ENCODE measurements around the gene WBP2NL.

The WBP2NL gene

GRCh38 chr22:42022162-42022847, 23.7 kb downstream of the WBP2NL start:
- H3K4me3 ChIP-seq (ENCODE audit: low read length): no peak overlapping the region
- H3K9me3 ChIP-seq (ENCODE audit: low read length): no peaks in the 10 kb centered on the region
- H3K36me3 ChIP-seq (ENCODE audit: insufficient read depth, low read length): no peaks in the 10 kb centered on the region
- H3K27me3 ChIP-seq (ENCODE audit: insufficient read depth, low read length): peaks cover under 1% of the 10 kb centered on the region
- H3K4me1 ChIP-seq (ENCODE audit: insufficient read depth, low read length): no peaks in the 10 kb centered on the region
- no peak overlapping the region for H2AFZ ChIP-seq (ENCODE audit: low read depth, low read length)

GRCh38 chr22:42025421-42025820, 26.8 kb downstream of the WBP2NL start:
- Histone ChIP-seq H3K27me3 (ENCODE audit: insufficient read depth, low read length) (no peaks in the 10 kb centered on the region), H3K9me3 (ENCODE audit: low read length) (no peaks in the 10 kb centered on the region), H3K4me1 (ENCODE audit: insufficient read depth, low read length) (no peaks in the 10 kb centered on the region), H3K36me3 (ENCODE audit: insufficient read depth, low read length) (no peaks in the 10 kb centered on the region), H2AFZ (ENCODE audit: low read depth, low read length) (no peak overlapping the region), H3K4me3 (ENCODE audit: low read length) (no peak overlapping the region)

DNA sequence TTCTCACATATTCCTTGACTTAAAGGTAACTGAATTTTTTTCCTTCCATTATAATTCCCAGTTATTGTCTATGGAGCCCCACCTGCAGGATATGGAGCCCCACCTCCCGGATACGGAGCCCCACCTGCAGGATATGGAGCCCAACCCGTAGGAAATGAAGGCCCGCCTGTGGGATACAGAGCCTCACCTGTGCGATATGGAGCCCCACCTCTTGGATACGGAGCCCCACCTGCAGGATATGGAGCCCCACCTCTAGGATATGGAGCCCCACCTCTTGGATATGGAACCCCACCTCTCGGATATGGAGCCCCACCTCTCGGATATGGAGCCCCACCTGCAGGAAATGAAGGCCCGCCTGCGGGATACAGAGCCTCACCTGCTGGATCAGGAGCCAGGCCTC, 28.1 kb downstream of the WBP2NL start:
- H3K9me3 ChIP-seq (ENCODE audit: low read length): no peaks in the 10 kb centered on the region
- no peak overlapping the region for H3K4me3 ChIP-seq (ENCODE audit: low read length)
- H2AFZ ChIP-seq (ENCODE audit: low read depth, low read length): no peak overlapping the region
- no peaks in the 10 kb centered on the region for H3K4me1 ChIP-seq (ENCODE audit: insufficient read depth, low read length)
- H3K36me3 ChIP-seq (ENCODE audit: insufficient read depth, low read length): no peaks in the 10 kb centered on the region
- H3K27me3 ChIP-seq (ENCODE audit: insufficient read depth, low read length): no peaks in the 10 kb centered on the region

DNA sequence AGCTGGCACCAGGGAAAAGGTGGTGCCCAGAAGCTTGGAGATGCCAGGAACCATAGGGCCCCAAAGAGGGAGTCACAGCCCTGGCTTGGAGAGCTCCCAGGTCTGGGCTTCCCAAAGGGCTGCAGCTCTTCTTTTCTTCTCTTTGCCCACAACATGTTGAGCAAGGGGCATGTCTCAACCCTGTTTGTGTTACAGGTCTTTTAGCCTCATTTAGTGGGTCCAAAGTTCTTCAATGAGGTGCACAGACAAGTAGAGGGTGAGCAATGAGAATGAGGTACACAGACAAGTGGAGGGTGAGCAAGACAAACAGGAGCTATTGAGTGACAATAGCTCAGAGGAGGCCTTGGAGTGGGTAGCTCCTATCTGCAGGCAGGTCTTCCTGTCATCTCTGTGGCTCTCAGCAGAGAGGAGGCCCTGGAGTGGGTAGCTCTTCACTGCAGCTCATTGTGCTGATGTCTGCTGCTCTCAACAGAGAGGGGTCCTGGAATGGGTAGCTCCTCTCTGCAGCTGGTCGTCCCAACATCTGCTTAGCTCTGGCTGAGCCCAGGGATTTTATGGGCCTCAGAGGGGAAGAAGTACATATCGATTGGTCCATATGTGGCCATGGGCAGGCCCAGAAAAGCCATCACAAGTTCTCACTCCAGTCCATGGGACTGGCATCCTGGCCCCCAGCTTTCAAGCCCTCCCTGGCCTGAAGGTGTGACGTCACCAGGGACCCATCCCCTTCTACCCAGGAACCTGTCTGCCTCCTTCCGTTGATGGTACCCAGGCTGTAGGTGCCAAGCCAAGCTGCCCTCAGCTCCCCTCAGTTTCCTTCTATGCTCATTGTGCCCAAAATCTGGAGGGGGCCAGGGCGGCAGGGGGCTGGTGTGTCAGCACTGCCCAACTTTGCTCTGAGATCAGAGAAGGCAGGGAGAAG, 34.9 kb downstream of the WBP2NL start:
- Histone ChIP-seq H3K4me1 (ENCODE audit: insufficient read depth, low read length) (no peaks in the 10 kb centered on the region), H3K9me3 (ENCODE audit: low read length) (peaks cover 7% of the 10 kb centered on the region), H3K4me3 (ENCODE audit: low read length) (no peak overlapping the region), H3K36me3 (ENCODE audit: insufficient read depth, low read length) (no peaks in the 10 kb centered on the region), H3K27me3 (ENCODE audit: insufficient read depth, low read length) (no peaks in the 10 kb centered on the region), H2AFZ (ENCODE audit: low read depth, low read length) (no peak overlapping the region)

- H3K36me3 ChIP-seq (ENCODE audit: insufficient read depth, low read length): no peaks in the 10 kb centered on the region
- no peaks in the 10 kb centered on the region for H3K4me1 ChIP-seq (ENCODE audit: insufficient read depth, low read length)
- no peak overlapping the region for H3K4me3 ChIP-seq (ENCODE audit: low read length)
- no peaks in the 10 kb centered on the region for H3K27me3 ChIP-seq (ENCODE audit: insufficient read depth, low read length)
- no peak overlapping the region for H2AFZ ChIP-seq (ENCODE audit: low read depth, low read length)
- peaks cover 7% of the 10 kb centered on the region for H3K9me3 ChIP-seq (ENCODE audit: low read length)
Measured at GRCh38 chr22:42035256-42035655, 36.7 kb downstream of the WBP2NL start.

DNA sequence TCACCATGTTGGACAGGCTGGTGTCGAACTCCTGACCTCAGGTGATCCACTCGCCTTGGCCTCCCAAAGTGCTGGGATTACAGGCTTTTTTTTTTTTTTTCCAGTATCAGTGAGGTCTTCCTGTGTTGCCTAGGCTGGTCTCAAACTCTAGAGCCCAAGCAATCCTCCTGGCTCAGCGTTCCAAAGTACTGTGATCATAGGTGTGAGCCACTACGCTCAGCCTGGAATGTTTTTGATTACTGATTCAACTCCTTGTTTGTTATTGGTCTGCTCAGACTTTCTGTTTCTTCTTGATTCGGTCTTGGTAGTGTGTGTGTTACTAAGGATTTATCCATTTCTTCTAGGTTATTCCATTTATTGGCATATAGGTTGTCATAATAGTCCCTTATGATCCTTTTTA, 40.7 kb downstream of the WBP2NL start:
- no peak overlapping the region for H3K4me3 ChIP-seq (ENCODE audit: low read length)
- no peaks in the 10 kb centered on the region for H3K4me1 ChIP-seq (ENCODE audit: insufficient read depth, low read length)
- H3K9me3 ChIP-seq (ENCODE audit: low read length): peaks cover 5% of the 10 kb centered on the region
- no peaks in the 10 kb centered on the region for H3K36me3 ChIP-seq (ENCODE audit: insufficient read depth, low read length)
- no peaks in the 10 kb centered on the region for H3K27me3 ChIP-seq (ENCODE audit: insufficient read depth, low read length)
- no peak overlapping the region for H2AFZ ChIP-seq (ENCODE audit: low read depth, low read length)

DNA sequence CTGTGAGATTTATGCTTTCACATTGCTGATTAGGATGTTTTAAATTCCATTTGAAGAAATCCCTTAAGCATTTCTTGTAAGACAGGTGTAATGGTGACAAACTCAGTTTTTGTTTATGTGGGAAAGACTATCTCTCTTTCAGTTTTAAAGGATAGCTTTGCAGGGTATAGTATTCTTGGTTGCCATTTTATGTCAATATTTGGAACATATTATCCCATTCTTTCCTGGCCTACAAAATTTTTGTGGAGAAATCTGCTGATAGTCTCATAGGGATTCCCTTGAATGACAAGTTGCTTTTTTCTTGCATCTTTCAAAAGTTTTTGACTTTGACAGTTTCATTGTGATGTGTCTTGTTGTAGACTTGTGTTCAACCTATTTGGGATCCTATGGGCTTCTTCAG, 43.2 kb downstream of the WBP2NL start:
- Histone ChIP-seq H3K27me3 (ENCODE audit: insufficient read depth, low read length) (no peaks in the 10 kb centered on the region), H2AFZ (ENCODE audit: low read depth, low read length) (no peak overlapping the region), H3K4me1 (ENCODE audit: insufficient read depth, low read length) (no peaks in the 10 kb centered on the region), H3K9me3 (ENCODE audit: low read length) (peaks cover 5% of the 10 kb centered on the region), H3K36me3 (ENCODE audit: insufficient read depth, low read length) (no peaks in the 10 kb centered on the region), H3K4me3 (ENCODE audit: low read length) (no peak overlapping the region)

DNA sequence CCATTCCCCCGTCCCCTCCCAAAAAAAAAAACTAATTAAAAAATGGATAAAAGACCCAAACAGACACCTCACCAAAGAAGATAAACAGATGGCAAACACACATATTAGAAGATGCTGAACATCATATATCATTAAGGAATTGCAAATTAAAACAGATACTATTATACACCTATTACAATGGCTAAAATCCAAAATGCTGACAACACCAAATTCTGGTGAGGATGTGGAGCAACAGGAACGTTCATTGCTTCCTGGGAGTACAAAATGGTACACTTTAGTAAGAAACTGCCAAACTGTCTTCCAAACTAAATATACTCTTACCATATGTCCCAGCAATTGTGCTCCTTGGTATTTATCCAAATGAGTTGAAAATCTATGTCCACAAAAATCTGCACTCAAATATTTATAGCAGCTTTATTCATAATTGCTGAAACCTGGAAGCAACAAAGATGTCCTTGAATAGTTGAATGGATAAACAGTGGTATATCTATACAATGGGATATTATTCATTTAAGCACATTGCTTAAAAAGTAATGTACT, 52.1 kb downstream of the WBP2NL start:
- Histone ChIP-seq H3K27me3 (ENCODE audit: insufficient read depth, low read length) (no peaks in the 10 kb centered on the region), H2AFZ (ENCODE audit: low read depth, low read length) (no peak overlapping the region), H3K4me1 (ENCODE audit: insufficient read depth, low read length) (no peaks in the 10 kb centered on the region), H3K9me3 (ENCODE audit: low read length) (no peaks in the 10 kb centered on the region), H3K4me3 (ENCODE audit: low read length) (no peak overlapping the region), H3K36me3 (ENCODE audit: insufficient read depth, low read length) (no peaks in the 10 kb centered on the region)

DNA sequence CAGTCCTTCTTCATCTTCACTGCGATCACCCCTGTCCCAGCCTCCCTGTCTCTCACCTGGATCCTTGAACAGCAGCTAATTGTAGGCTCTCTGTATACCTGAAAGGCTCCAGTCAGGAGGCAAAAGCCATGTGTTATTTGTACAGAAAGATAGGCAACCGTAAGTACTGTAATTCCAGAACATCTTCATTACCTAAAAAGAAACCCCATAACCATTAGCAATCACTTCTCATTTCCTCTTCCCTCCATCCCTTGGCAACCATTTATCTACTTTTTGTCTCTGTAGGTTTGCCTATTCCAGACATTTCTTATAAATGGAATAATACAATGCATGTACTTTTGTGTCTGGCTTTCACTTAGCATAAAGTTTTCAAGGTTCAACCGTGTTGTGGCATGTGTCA, 54.2 kb downstream of the WBP2NL start:
- H3K4me1 ChIP-seq (ENCODE audit: insufficient read depth, low read length): no peaks in the 10 kb centered on the region
- no peak overlapping the region for H3K4me3 ChIP-seq (ENCODE audit: low read length)
- no peaks in the 10 kb centered on the region for H3K36me3 ChIP-seq (ENCODE audit: insufficient read depth, low read length)
- H2AFZ ChIP-seq (ENCODE audit: low read depth, low read length): no peak overlapping the region
- no peaks in the 10 kb centered on the region for H3K9me3 ChIP-seq (ENCODE audit: low read length)
- no peaks in the 10 kb centered on the region for H3K27me3 ChIP-seq (ENCODE audit: insufficient read depth, low read length)

DNA sequence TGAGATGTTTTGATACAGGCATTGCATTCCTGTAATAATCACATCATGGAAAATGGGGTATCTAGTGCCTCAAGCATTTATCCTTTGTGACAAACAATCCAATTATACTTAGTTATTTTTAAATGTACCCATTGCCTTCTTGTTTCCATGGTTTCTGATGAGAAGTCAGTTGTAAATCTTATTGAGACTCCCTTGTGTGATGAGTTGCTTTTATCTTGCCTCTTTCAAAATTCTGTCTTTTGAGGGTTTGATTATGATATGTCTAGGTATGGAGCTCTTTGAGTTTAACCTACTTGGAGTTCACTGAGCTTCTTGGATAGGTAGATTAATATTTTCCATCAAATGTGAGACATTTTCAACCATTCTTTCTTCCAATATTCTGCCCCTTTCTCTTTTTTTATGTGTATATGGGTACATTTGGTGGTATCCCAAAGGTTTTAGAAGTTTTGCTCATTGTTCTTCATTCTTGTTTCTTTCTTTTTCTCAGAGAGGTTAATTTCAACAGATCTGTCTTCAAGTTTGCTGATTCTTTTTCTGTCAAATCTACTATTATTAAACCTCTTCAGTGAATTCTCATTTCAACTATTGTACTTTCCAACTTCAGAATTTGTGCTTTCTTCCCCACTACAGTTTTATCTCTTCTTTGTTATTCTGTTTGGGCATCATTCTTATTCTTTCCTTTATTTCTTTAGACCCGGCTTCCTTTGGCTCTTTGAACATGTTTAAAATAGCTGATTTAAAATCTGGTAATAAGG, 58.3 kb downstream of the WBP2NL start:
- Histone ChIP-seq H3K9me3 (ENCODE audit: low read length) (peaks cover 13% of the 10 kb centered on the region), H3K36me3 (ENCODE audit: insufficient read depth, low read length) (peaks cover 23% of the 10 kb centered on the region), H3K4me3 (ENCODE audit: low read length) (no peak overlapping the region), H2AFZ (ENCODE audit: low read depth, low read length) (no peak overlapping the region), H3K4me1 (ENCODE audit: insufficient read depth, low read length) (no peaks in the 10 kb centered on the region), H3K27me3 (ENCODE audit: insufficient read depth, low read length) (no peaks in the 10 kb centered on the region)

DNA sequence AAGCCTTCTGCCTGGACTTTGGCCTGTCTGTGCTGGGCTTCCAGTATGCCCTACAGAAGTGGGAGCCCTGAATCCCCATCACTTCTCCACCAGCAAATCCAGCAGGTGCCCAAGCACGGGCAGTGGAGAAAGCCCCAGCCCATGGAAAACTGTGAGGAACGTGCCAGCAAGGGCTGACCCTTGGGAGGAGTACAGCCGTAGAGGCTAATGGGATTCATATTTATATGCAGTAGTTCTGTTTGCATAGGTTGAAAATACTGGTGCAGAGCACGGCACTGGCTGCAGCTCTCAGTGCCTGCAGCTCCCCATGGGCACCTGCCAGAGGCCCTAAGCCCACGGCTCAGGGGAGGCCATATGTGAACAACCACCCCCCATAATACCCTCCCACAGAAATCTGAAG, 61.9 kb downstream of the WBP2NL start:
- peaks cover 23% of the 10 kb centered on the region for H3K36me3 ChIP-seq (ENCODE audit: insufficient read depth, low read length)
- peaks cover 6% of the 10 kb centered on the region for H3K4me1 ChIP-seq (ENCODE audit: insufficient read depth, low read length)
- H3K27me3 ChIP-seq (ENCODE audit: insufficient read depth, low read length): no peaks in the 10 kb centered on the region
- H3K4me3 ChIP-seq (ENCODE audit: low read length): no peak overlapping the region
- H2AFZ ChIP-seq (ENCODE audit: low read depth, low read length): no peak overlapping the region
- peaks cover 13% of the 10 kb centered on the region for H3K9me3 ChIP-seq (ENCODE audit: low read length)

DNA sequence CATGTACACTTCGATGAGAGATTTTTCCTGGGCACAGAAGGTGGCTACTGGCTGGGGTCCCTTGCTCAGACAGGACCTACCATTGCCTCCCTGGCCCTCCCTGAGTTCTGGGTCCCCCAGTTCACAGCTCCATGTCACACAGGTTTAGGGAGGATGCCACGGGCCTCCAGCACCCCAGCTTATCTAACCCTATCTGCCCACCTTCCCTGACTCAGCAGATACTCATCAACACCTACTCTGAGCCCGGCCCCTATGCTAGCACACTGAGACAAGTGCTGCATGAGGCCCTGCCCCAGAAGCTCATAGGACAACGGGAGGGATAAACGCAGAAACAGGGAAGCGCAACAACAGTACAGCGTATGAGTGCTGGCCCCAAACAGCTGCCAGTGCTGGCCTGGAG, 62.5 kb downstream of the WBP2NL start:
- Histone ChIP-seq H3K27me3 (ENCODE audit: insufficient read depth, low read length) (no peaks in the 10 kb centered on the region), H3K9me3 (ENCODE audit: low read length) (peaks cover 13% of the 10 kb centered on the region), H3K4me3 (ENCODE audit: low read length) (no peak overlapping the region), H3K36me3 (ENCODE audit: insufficient read depth, low read length) (peaks cover 23% of the 10 kb centered on the region), H3K4me1 (ENCODE audit: insufficient read depth, low read length) (peaks cover 10% of the 10 kb centered on the region), H2AFZ (ENCODE audit: low read depth, low read length) (no peak overlapping the region)

All from neuron (in vitro differentiated cells).